Tibial artery (tissue), 4 donors: Measurements from ENCODE around the gene FFAR3.

Source experiments
- DNase-seq, 2 donors: peaks; one replicate each; pipeline ENCODE4 v3.0.0-alpha.2; 2019
- H3K27ac ChIP-seq, 2 donors: fragments of 200-600 bp; sonication (generic) in 1 of 2; 1 replicate in 1 of 2; 2 replicates in 1 of 2; pipeline ENCODE4 v1.5.1; 2018 to 2019; ENCODE audit warnings: mild to moderate bottlenecking in 1 of 2
- H3K27me3 ChIP-seq, 2 donors: fragments of 200-600 bp; sonication (generic) in 1 of 2; one replicate each; pipeline versions ENCODE4 v1.5.1 to v1.6.0; 2016 to 2019
- H3K36me3 ChIP-seq, 3 donors: fragments of 200-600 bp; sonication (generic) in 2 of 3; one replicate each; pipeline ENCODE4 v1.5.1; 2016 to 2019; ENCODE audit warnings: mild to moderate bottlenecking in 2 of 3
- H3K4me1 ChIP-seq, 4 donors: fragments of 200-600 bp; sonication (generic) in 2 of 4; 1 replicate in 3 of 4; 2 replicates in 1 of 4; pipeline ENCODE4 v1.5.1; 2016 to 2019
- H3K4me3 ChIP-seq, 2 donors: fragments of 200-600 bp; sonication (generic) in 1 of 2; 1 replicate in 1 of 2; 2 replicates in 1 of 2; pipeline ENCODE4 v1.5.1; 2018 to 2019; ENCODE audit warnings: mild to moderate bottlenecking in 2 of 2
- H3K9me3 ChIP-seq, 3 donors: fragments of 200-600 bp; sonication (generic) in 1 of 3; one replicate each; pipeline ENCODE4 v1.5.1; 2016 to 2019
- CTCF ChIP-seq, 2 experiments: fragments of 200-600 bp in 1 of 2; fragments of 450-650 bp in 1 of 2; IDR thresholded peaks; one replicate each; pipeline ENCODE4 v1.5.1; 2017 to 2019; ENCODE audit warnings: antibody characterized with exemption in 2 of 2, mild to moderate bottlenecking in 1 of 2, moderate library complexity in 1 of 2
- intact Hi-C: fragments of 100-400 bp; cut with DNase I; formaldehyde crosslinking; loops from one replicate; pipeline ENCODE4 v1.15.0; 2023; ENCODE audit warnings: low total_unique reads

FFAR3 gene

DNA sequence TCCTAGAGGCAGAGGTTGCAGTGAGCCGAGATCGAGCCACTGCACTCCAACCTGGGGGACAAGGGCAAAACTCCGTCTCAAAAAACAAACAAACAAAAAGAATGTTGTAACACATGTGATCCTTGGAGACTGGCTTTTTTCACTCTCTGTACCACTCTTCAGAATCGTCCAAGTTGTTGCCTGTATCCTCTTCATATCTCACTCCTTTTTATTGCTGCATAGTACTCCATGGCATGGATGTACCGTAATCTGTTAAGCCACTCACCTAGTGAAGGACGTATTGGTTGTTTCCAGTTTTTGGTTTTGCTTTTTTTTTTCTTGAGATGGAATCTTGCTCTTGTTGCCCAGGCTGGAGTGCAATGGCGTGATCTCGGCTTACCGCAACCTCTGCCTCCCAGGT, 36.2 kb upstream of the FFAR3 start:
- Histone ChIP-seq H3K36me3 (no peaks in the 10 kb centered on the region), H3K27ac (no peak overlapping the region), H3K4me3 (no peak overlapping the region), H3K27me3 (peaks cover 0 to 10% of the 10 kb centered on the region in 2 donors), H3K9me3 (peaks cover 0 to 4% (median 0%) of the 10 kb centered on the region in 3 donors), H3K4me1 (no peaks in the 10 kb centered on the region)
- TF ChIP-seq CTCF (IDR thresholded peaks at IDR 0.05), result no peak
- no peak for DNase-seq
- intact Hi-C loops, result no loop called here

GRCh38 chr19:35327642-35328041, 30.6 kb upstream of the FFAR3 start:
- DNase-seq, result no peak
- no peaks in the 10 kb centered on the region for H3K4me1 ChIP-seq
- no peak overlapping the region for H3K27ac ChIP-seq
- H3K4me3 ChIP-seq, result no peak overlapping the region
- no peaks in the 10 kb centered on the region for H3K36me3 ChIP-seq
- H3K9me3 ChIP-seq, result no peaks in the 10 kb centered on the region
- TF ChIP-seq CTCF (IDR thresholded peaks at IDR 0.05), result no peak
- H3K27me3 ChIP-seq, result peaks cover 0 to 38% of the 10 kb centered on the region in 2 donors
- intact Hi-C loops, result no loop called here

GRCh38 chr19:35328851-35329285, 29.4 kb upstream of the FFAR3 start, which contains the start of gene CD22:
Gene CD22, plus strand, starts transcription at chr19:35329187. Its CDS starts 2,854 bp downstream, at chr19:35332041.
- TF ChIP-seq CTCF (IDR thresholded peaks at IDR 0.05), result no peak
- peaks cover 0 to 48% of the 10 kb centered on the region in 2 donors for H3K27me3 ChIP-seq
- no peak within 1 kb of the TSS for H3K4me3 ChIP-seq
- DNase-seq, result no peak
- no peak within 1 kb of the TSS for H3K27ac ChIP-seq
- intact Hi-C loops, result no loop called here
- H3K9me3 ChIP-seq, result no peaks in the 10 kb centered on the region
- no peaks in the 10 kb centered on the region for H3K4me1 ChIP-seq
- no peaks in the 10 kb centered on the region for H3K36me3 ChIP-seq

DNA sequence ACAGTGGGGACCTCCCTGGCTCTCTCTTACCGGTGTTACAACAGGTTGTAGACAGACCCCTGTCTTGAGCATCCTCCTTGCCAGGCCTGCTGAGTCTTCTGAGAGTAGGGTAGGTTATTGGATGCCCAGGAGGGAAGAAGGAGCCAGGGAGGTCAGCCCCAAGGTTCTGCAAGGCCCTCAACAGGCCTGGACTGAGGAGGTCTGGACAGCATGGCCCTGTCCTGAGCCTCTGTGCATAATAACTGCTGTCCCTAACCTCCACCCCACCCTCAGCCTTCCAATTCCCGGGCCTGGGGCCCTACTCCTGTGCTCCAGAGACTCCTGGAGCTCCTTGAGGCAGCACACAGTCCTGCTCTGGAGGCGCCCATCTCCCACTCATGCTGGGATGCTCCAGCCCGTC, 28.9 kb upstream of the FFAR3 start:
- H3K4me3 ChIP-seq, result no peak overlapping the region
- DNase-seq, result no peak
- no peaks in the 10 kb centered on the region for H3K4me1 ChIP-seq
- no peaks in the 10 kb centered on the region for H3K36me3 ChIP-seq
- peaks cover 0 to 50% of the 10 kb centered on the region in 2 donors for H3K27me3 ChIP-seq
- no peak for TF ChIP-seq CTCF (IDR thresholded peaks at IDR 0.05)
- H3K9me3 ChIP-seq, result no peaks in the 10 kb centered on the region
- no peak overlapping the region for H3K27ac ChIP-seq
- intact Hi-C loops, result no loop called here

- DNase-seq, result no peak
- no peaks in the 10 kb centered on the region for H3K4me1 ChIP-seq
- H3K36me3 ChIP-seq, result no peaks in the 10 kb centered on the region
- no peaks in the 10 kb centered on the region for H3K9me3 ChIP-seq
- no peak for TF ChIP-seq CTCF (IDR thresholded peaks at IDR 0.05)
- peaks cover 0 to 50% of the 10 kb centered on the region in 2 donors for H3K27me3 ChIP-seq
- intact Hi-C loops, result no loop called here
- H3K4me3 ChIP-seq, result no peak overlapping the region
- no peak overlapping the region for H3K27ac ChIP-seq
Measured at GRCh38 chr19:35330475-35330874, 27.8 kb upstream of the FFAR3 start.
